Measurements from ENCODE around the gene SPATA46.

SPATA46 gene

DNA sequence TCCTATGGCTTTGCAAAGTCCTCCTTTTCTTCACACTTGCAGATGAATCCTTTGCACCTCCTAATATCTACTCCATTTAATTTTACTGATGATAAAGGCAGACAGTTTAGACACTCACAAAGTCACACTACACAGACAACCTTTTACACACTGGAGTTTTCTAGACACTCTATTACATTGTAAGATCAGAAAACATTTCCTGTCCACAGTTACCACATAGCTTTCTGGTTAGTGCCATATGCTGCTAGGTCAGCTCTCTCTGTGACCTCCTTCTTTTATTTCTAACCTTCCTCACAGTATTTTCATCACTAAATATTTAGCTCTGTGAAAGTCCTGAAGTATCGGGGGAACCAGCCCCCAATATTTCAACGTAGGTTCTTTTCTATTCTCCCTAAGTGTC, 30.2 kb upstream of the SPATA46 start:
- TF ChIP-seq BHLHE40 (IDR thresholded peaks at IDR 0.05; ENCODE audit: borderline replicate concordance), result no peak
- no peak for TF ChIP-seq L3MBTL2 (conservative IDR thresholded peaks at IDR 0.05)
- TF ChIP-seq ELF4 (IDR thresholded peaks at IDR 0.05), result no peak
- TF ChIP-seq, protein P1, sequence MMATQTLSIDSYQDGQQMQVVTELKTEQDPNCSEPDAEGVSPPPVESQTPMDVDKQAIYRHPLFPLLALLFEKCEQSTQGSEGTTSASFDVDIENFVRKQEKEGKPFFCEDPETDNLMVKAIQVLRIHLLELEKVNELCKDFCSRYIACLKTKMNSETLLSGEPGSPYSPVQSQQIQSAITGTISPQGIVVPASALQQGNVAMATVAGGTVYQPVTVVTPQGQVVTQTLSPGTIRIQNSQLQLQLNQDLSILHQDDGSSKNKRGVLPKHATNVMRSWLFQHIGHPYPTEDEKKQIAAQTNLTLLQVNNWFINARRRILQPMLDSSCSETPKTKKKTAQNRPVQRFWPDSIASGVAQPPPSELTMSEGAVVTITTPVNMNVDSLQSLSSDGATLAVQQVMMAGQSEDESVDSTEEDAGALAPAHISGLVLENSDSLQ (IDR thresholded peaks at IDR 0.05), result no peak
- TF ChIP-seq SP1 (IDR thresholded peaks at IDR 0.05), result no peak
- no peak for TF ChIP-seq ARNT (IDR thresholded peaks at IDR 0.05)
- TF ChIP-seq SUZ12 (IDR thresholded peaks at IDR 0.05), result no peak
- no peak for TF ChIP-seq FOXM1 (IDR thresholded peaks at IDR 0.05; ENCODE audit: borderline replicate concordance)
- TF ChIP-seq HDGF (IDR thresholded peaks at IDR 0.05; ENCODE audit: borderline replicate concordance), result no peak
- no peak for TF ChIP-seq FOXA1 (IDR thresholded peaks at IDR 0.05)
- TF ChIP-seq TARDBP (IDR thresholded peaks at IDR 0.05), result no peak
- ChIA-PET CTCF (no interaction called here), POLR2A (no interaction called here)
- DNase-seq (ENCODE audit: extremely low spot score), result no peak

DNA sequence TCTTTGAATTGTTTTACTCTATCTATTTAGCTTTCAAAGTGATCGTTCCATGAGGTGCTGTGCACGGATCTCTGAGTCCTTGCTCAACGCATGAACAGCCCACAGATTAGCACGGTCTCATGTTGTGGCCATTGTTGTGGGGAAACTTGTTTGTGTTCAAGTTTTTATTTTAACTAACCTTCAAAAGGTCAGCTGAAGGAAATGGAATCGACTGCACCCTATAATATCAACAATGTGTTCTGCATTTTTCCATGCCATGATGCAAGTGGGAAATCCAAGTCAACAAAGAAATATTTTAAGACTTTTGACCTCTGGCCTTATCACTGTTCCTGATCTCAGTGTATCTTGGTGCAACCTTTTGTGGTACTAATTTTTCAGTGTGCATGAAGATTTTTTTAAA, 29.1 kb upstream of the SPATA46 start:
- ChIA-PET CTCF (no interaction called here), POLR2A (no interaction called here)
- TF ChIP-seq BHLHE40 (IDR thresholded peaks at IDR 0.05; ENCODE audit: borderline replicate concordance), result no peak
- no peak for TF ChIP-seq FOXM1 (IDR thresholded peaks at IDR 0.05; ENCODE audit: borderline replicate concordance)
- TF ChIP-seq LEF1 (IDR thresholded peaks at IDR 0.05; ENCODE audit: borderline replicate concordance), result no peak
- TF ChIP-seq, protein P1 (IDR thresholded peaks at IDR 0.05), result no peak
- no peak for TF ChIP-seq SUZ12 (IDR thresholded peaks at IDR 0.05)
- TF ChIP-seq NFRKB (IDR thresholded peaks at IDR 0.05), result no peak
- no peak for TF ChIP-seq SP1 (IDR thresholded peaks at IDR 0.05)
- no peak for TF ChIP-seq TARDBP (IDR thresholded peaks at IDR 0.05)
- TF ChIP-seq FOXK2 (IDR thresholded peaks at IDR 0.05), result no peak
- no peak for TF ChIP-seq HDGF (IDR thresholded peaks at IDR 0.05; ENCODE audit: borderline replicate concordance)
- no peak for TF ChIP-seq L3MBTL2 (conservative IDR thresholded peaks at IDR 0.05)
- no peak for TF ChIP-seq ELF4 (IDR thresholded peaks at IDR 0.05)
- TF ChIP-seq CTBP1 (IDR thresholded peaks at IDR 0.05; ENCODE audit: borderline replicate concordance), result no peak
- TF ChIP-seq ARNT (IDR thresholded peaks at IDR 0.05), result no peak
- TF ChIP-seq ZNF384 (IDR thresholded peaks at IDR 0.05), result no peak
- TF ChIP-seq FOXA1 (IDR thresholded peaks at IDR 0.05), result no peak
- DNase-seq (ENCODE audit: extremely low spot score), result no peak

DNA sequence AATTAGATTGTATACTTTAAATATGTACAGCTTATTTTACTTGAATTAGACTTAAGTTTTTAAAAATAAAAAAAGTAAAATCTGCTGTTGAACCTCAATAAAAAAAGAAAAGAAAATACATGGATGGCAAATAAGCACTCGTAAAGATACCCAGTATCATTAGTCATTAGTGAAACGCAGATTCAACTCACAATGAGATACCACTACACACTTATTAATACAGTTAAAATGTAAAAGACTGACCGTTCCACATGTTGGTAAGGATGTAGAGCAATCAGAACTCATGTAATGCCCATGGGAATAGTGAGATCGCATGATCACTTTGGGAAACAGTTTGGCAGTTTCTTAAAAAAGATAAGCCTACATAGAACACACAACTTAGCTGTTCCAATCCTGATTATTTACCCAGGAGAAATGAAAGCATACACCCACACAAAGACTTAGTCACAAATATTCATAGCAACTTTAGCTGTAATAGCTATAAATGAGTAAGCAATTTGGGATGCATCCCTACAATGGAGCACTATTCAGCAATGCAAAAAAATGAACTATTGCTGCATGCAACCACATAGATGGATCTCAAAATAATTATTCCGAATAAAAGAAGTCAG, 28.0 kb upstream of the SPATA46 start:
- ChIA-PET CTCF (no interaction called here), POLR2A (no interaction called here)
- DNase-seq (ENCODE audit: extremely low spot score), result no peak
- TF ChIP-seq FOXK2 (IDR thresholded peaks at IDR 0.05) (no peak), HDGF (IDR thresholded peaks at IDR 0.05; ENCODE audit: borderline replicate concordance) (no peak), LEF1 (IDR thresholded peaks at IDR 0.05; ENCODE audit: borderline replicate concordance) (no peak), ELF4 (IDR thresholded peaks at IDR 0.05) (no peak), TARDBP (IDR thresholded peaks at IDR 0.05) (no peak), NFRKB (IDR thresholded peaks at IDR 0.05) (no peak), FOXA1 (IDR thresholded peaks at IDR 0.05) (no peak), SUZ12 (IDR thresholded peaks at IDR 0.05) (no peak), L3MBTL2 (conservative IDR thresholded peaks at IDR 0.05) (no peak), FOXM1 (IDR thresholded peaks at IDR 0.05; ENCODE audit: borderline replicate concordance) (no peak), SP1 (IDR thresholded peaks at IDR 0.05) (no peak), BHLHE40 (IDR thresholded peaks at IDR 0.05; ENCODE audit: borderline replicate concordance) (no peak), ZNF384 (IDR thresholded peaks at IDR 0.05) (no peak), ARNT (IDR thresholded peaks at IDR 0.05) (no peak), CTBP1 (IDR thresholded peaks at IDR 0.05; ENCODE audit: borderline replicate concordance) (no peak)
- TF ChIP-seq, protein P1 (IDR thresholded peaks at IDR 0.05), result no peak

DNA sequence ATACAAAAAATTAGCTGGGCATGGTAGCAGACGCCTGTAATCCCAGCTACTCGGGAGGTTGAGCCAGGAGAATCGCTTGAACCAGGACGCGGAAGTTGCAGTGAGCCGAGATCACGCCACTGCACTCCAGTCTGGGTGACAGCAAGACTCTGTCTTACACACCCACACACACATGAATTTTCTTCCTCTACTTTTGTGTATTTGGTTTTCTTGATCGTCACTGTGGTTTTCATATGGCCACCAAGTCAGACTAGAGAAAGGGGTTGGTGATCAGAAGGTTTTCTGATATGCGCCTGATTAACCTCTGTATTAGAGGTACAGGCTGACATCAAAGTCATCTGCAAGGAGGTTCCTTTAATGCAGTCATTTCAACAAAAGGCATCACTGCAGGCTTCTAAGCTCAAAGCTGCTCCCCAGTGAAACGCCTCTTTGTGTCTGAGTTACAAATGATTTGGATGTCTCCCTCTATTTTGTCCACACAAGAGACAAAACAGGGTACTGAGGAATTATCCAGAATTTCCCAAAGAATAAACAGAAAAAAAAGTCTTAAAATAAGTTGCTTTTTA, 24.2 kb upstream of the SPATA46 start:
- DNase-seq (ENCODE audit: extremely low spot score), result no peak
- TF ChIP-seq HDGF (IDR thresholded peaks at IDR 0.05; ENCODE audit: borderline replicate concordance) (no peak), LEF1 (IDR thresholded peaks at IDR 0.05; ENCODE audit: borderline replicate concordance) (no peak), ZNF384 (IDR thresholded peaks at IDR 0.05) (no peak), SUZ12 (IDR thresholded peaks at IDR 0.05) (no peak), NFRKB (IDR thresholded peaks at IDR 0.05) (no peak), ELF4 (IDR thresholded peaks at IDR 0.05) (no peak), BHLHE40 (IDR thresholded peaks at IDR 0.05; ENCODE audit: borderline replicate concordance) (no peak), FOXA1 (IDR thresholded peaks at IDR 0.05) (no peak), L3MBTL2 (conservative IDR thresholded peaks at IDR 0.05) (no peak), FOXM1 (IDR thresholded peaks at IDR 0.05; ENCODE audit: borderline replicate concordance) (no peak), CTBP1 (IDR thresholded peaks at IDR 0.05; ENCODE audit: borderline replicate concordance) (no peak), TARDBP (IDR thresholded peaks at IDR 0.05) (no peak), SP1 (IDR thresholded peaks at IDR 0.05) (no peak), FOXK2 (IDR thresholded peaks at IDR 0.05) (no peak), ARNT (IDR thresholded peaks at IDR 0.05) (no peak)
- TF ChIP-seq, protein P1 (IDR thresholded peaks at IDR 0.05), result no peak
- POLR2A ChIA-PET, result no interaction called here
- CTCF ChIA-PET, result no interaction called here

DNA sequence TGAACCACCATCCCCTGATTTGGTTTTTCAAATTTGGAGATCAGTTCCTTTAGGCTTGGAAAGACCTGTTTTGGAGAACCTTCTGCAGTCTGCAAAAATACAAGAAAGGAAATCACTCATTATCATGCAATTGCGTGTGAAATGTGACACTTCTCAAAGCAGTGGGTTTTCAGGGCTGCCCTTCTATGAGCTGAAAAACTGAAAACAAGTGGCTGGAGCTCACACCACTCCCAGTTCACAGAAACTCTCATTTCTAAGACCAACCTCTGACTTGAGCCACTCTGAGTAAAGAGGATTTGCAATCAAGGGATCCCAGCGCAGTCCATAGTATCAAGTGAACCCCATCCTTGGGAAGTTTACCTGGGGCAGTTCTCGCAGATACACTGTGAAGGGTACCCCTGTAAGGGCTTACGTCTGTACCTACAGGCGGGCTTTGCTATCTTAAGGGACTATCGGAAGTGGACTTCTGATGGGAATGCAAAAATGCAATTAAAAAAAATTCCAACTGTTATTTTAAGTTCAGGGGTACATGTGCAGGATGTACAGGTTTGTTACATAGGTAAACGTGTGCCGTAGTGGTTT, 22.4 kb upstream of the SPATA46 start:
- no peak for TF ChIP-seq NFRKB (IDR thresholded peaks at IDR 0.05)
- no peak for TF ChIP-seq TARDBP (IDR thresholded peaks at IDR 0.05)
- no peak for TF ChIP-seq FOXA1 (IDR thresholded peaks at IDR 0.05)
- no peak for TF ChIP-seq LEF1 (IDR thresholded peaks at IDR 0.05; ENCODE audit: borderline replicate concordance)
- TF ChIP-seq BHLHE40 (IDR thresholded peaks at IDR 0.05; ENCODE audit: borderline replicate concordance), result no peak
- no peak for TF ChIP-seq SP1 (IDR thresholded peaks at IDR 0.05)
- TF ChIP-seq SUZ12 (IDR thresholded peaks at IDR 0.05), result no peak
- TF ChIP-seq, protein P1 (IDR thresholded peaks at IDR 0.05), result no peak
- TF ChIP-seq FOXK2 (IDR thresholded peaks at IDR 0.05), result no peak
- no peak for TF ChIP-seq L3MBTL2 (conservative IDR thresholded peaks at IDR 0.05)
- TF ChIP-seq FOXM1 (IDR thresholded peaks at IDR 0.05; ENCODE audit: borderline replicate concordance), result no peak
- no peak for TF ChIP-seq HDGF (IDR thresholded peaks at IDR 0.05; ENCODE audit: borderline replicate concordance)
- TF ChIP-seq ZNF384 (IDR thresholded peaks at IDR 0.05), result no peak
- TF ChIP-seq ARNT (IDR thresholded peaks at IDR 0.05), result no peak
- no peak for TF ChIP-seq ELF4 (IDR thresholded peaks at IDR 0.05)
- POLR2A ChIA-PET, result no interaction called here
- CTCF ChIA-PET, result interaction anchor here (0.6 to 0.8 kb wide), 3 partner anchors 8 to 47 kb away, joined by 3 to 8 read pairs (median 3); no protein-coding TSS in a partner anchor
- no peak for DNase-seq (ENCODE audit: extremely low spot score)
